Lung (tissue), 12 donors: ENCODE results near the gene KIAA0040. TPM values are rescaled to one million over a fixed set of nuclear protein-coding genes. Genes with fewer than 3 reads are reported as not detected.

Experiments
- ATAC-seq: fragments of 200-7000 bp; cut with Tn5 transposase; one replicate; pipeline ENCODE4 v1.9.1; 2020; ENCODE audit warnings: moderate number of reproducible peaks; ENCODE audit not compliant: insufficient read depth, low FRiP score
- DNase-seq, 3 donors: peaks; one replicate each; pipeline ENCODE4 v3.0.0-alpha.2; 2013 to 2017
- H3K27ac ChIP-seq, 2 donors: one replicate each; pipeline ENCODE4 v1.5.1; 2013; ENCODE audit warnings: mild to moderate bottlenecking in 2 of 2, moderate library complexity in 2 of 2, control low read depth in 1 of 2, inconsistent platforms in 1 of 2, low read depth in 1 of 2, low read length in 1 of 2
- H3K27me3 ChIP-seq, 3 donors: one replicate each; pipeline ENCODE4 v1.5.1; 2013; ENCODE audit warnings: low read length in 2 of 3; ENCODE audit not compliant: control insufficient read depth in 3 of 3, insufficient read depth in 3 of 3
- H3K36me3 ChIP-seq, 4 donors: one replicate each; pipeline ENCODE4 v1.5.1; 2013; ENCODE audit warnings: low read length in 4 of 4, mild to moderate bottlenecking in 1 of 4, moderate library complexity in 1 of 4; ENCODE audit not compliant: control insufficient read depth in 4 of 4, insufficient read depth in 4 of 4
- H3K4me1 ChIP-seq, 5 donors: one replicate each; pipeline ENCODE4 v1.5.1; 2013; ENCODE audit warnings: low read length in 5 of 5, mild to moderate bottlenecking in 2 of 5, moderate library complexity in 1 of 5; ENCODE audit not compliant: control insufficient read depth in 5 of 5, insufficient read depth in 5 of 5
- H3K4me3 ChIP-seq: one replicate; pipeline ENCODE4 v1.5.1; 2013; ENCODE audit warnings: mild to moderate bottlenecking, control low read depth, moderate library complexity
- H3K9ac ChIP-seq, 2 donors: one replicate each; pipeline ENCODE4 v1.5.1; 2013; ENCODE audit warnings: low read length in 2 of 2, control low read depth in 1 of 2; ENCODE audit not compliant: insufficient read depth in 1 of 2
- H3K9me3 ChIP-seq, 4 donors: one replicate each; pipeline ENCODE4 v1.5.1; 2013; ENCODE audit warnings: low read length in 3 of 4, mild to moderate bottlenecking in 1 of 4, moderate library complexity in 1 of 4; ENCODE audit not compliant: control insufficient read depth in 4 of 4, insufficient read depth in 3 of 4
- CTCF ChIP-seq: IDR thresholded peaks from 2 replicates; pipeline ENCODE4 v1.5.1; 2012; ENCODE audit warnings: mild to moderate bottlenecking; ENCODE audit errors: control extremely low read depth, extremely low read depth
- WGBS, 2 donors: extraction: QIAGEN DNeasy Blood & Tissue Kit; methylation state at CpG; one replicate each; pipeline ENCODE4 v1.1.7; 2013; 5-methylcytosine and 5-hydroxymethylcytosine counted together
- polyA plus RNA-seq, 2 donors: library from polyadenylated mRNA; stranded (reverse); fragments of 200-250 nt; gene quantifications; one replicate each; pipeline ENCODE4 v1.2.1, GENCODE V29; 2013
- total RNA-seq, 2 donors: library from RNA; depleted of rRNA in 1 of 2; stranded (reverse); fragments of >200 nt in 1 of 2; gene quantifications; one replicate each; pipeline ENCODE4 v1.2.1, GENCODE V29; 2014 to 2021
- donor health status: control.
- donor health status: control.
- donor health status: Bipolar disorder and iron deficiency.
- donor health status: healthy.
- donor health status: DM: yes; HTN: yes; CAD: no.

KIAA0040 gene
- total and polyA plus RNA-seq, 4 donors, result 13.4 to 37.9 (median 29.5) TPM

GRCh38 chr1:175232335-175232734 lies 39.8 kb upstream of the KIAA0040 start:
- Histone ChIP-seq H3K4me1 (no peaks in the 10 kb centered on the region), H3K4me3 (no peak overlapping the region), H3K9me3 (no peaks in the 10 kb centered on the region), H3K27ac (no peak overlapping the region), H3K27me3 (no peaks in the 10 kb centered on the region), H3K9ac (no peak overlapping the region), H3K36me3 (no peaks in the 10 kb centered on the region)
- ATAC-seq (no peak), DNase-seq (no peak)
- 30 to 59% methylated on average over 2 of the region's 2 CpGs for WGBS, 2 donors
- TF ChIP-seq CTCF, result no peak

DNA sequence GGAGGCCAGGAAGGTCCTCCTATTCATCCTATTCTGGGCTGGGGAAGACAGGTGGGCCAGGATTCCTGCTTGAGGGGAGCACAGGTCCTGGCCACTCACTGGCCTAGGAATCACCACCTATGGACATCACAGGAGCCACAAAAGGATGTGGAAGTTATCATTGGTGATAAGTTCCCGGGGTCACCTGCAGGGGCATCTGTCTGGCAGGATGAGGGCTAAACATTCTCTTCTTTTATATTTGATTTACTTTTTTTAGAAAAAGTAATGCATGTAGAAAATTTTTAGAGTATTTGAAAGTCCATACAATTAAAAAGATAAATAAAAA lies 33.2 kb upstream of the KIAA0040 start:
- no peaks in the 10 kb centered on the region for H3K27me3 ChIP-seq
- TF ChIP-seq CTCF, result no peak
- H3K27ac ChIP-seq, result no peak overlapping the region
- no peaks in the 10 kb centered on the region for H3K9me3 ChIP-seq
- peaks cover 0 to 17% (median 8%) of the 10 kb centered on the region in 5 donors for H3K4me1 ChIP-seq
- H3K4me3 ChIP-seq, result no peak overlapping the region
- DNase-seq, result no peak
- H3K36me3 ChIP-seq, result no peaks in the 10 kb centered on the region
- H3K9ac ChIP-seq, result no peak overlapping the region
- 0% methylated on average over 1 of the region's 1 CpG for WGBS, 2 donors
- no peak for ATAC-seq

DNA sequence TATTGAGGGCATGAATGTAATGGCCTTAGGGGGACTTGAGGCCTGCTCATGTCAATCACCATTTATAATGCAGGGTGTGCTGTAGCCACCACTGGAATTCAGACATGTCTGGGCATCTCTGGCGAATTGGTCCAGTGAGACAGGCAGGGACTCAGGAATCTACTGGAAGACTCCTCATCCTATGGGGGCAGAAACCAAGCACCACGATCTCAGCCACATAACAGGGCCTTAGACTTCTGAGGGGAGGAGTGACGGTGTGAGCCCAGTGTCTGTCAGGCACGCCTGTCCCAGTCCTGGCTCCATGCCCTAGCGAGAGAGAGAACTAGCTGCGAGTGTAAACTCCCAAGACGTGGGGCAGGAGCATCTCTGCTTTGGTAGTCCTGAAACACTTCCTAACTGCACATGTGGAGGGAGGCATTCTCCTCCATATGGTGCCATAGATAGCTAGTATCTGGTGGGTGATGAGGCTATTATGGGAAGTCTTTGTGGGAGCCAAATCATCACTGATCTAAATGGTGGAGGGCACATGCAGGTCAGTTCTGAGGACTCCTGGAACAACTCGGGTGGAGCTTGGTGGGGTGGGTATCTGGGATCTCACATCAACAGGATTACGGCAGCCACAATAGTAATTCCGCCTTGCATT lies 29.8 kb upstream of the KIAA0040 start:
- ATAC-seq (no peak), DNase-seq (peak in 1 of 3 donors; percentile 26)
- Histone ChIP-seq H3K27me3 (no peaks in the 10 kb centered on the region), H3K9ac (no peak overlapping the region), H3K4me1 (peaks cover 0 to 21% (median 8%) of the 10 kb centered on the region in 5 donors), H3K4me3 (no peak overlapping the region), H3K36me3 (no peaks in the 10 kb centered on the region), H3K27ac (peak overlapping the region in 1 of 2 donors; percentile 7), H3K9me3 (no peaks in the 10 kb centered on the region)
- 82 to 85% methylated on average over 10 of the region's 10 CpGs for WGBS, 2 donors
- no peak for TF ChIP-seq CTCF
